GM12878 (cell line): Measurements from ENCODE around the gene FHOD3. TPM values are rescaled to one million over a fixed set of nuclear protein-coding genes. Genes with fewer than 3 reads are reported as not detected.

Experiments
- ATAC-seq: fragments of 200-7000 bp; cut with Tn5 transposase; 3 replicates; pipeline ENCODE4 v1.9.1; 2020; ENCODE audit warnings: mild to moderate bottlenecking, moderate library complexity
- BruUV-seq: library from RNA; stranded (reverse); fragments of 400-500 nt; replicated peaks from 2 replicates; lab custom pipeline; 2021; lab: Mats Ljungman, UMichigan
- CTCF ChIA-PET: fragments of 300-600 bp; sonication (Branson Sonifier 250); formaldehyde crosslinking; extraction: SDS; loops from one replicate; lab custom pipeline; 2021; ENCODE audit warnings: inconsistent platforms; lab: Yijun Ruan, JAX
- POLR2A ChIA-PET: fragments of 350-600 bp; formaldehyde crosslinking; extraction: SDS; loops from one replicate; lab custom pipeline; 2021; ENCODE audit warnings: inconsistent platforms; lab: Charles Lee
- RAD21 ChIA-PET: fragments of 300-600 bp; sonication (Branson Sonifier 250); formaldehyde crosslinking; loops from one replicate; lab custom pipeline; 2023; ENCODE audit warnings: antibody characterized with exemption; ENCODE audit not compliant: unreplicated experiment; lab: Charles Lee
- SMC1A ChIA-PET: fragments of 300-600 bp; sonication (Branson Sonifier 250); formaldehyde crosslinking; loops from one replicate; lab custom pipeline; 2023; ENCODE audit not compliant: unreplicated experiment, uncharacterized antibody; lab: Charles Lee
- DNase-seq: peaks from one replicate; pipeline ENCODE4 v3.0.0-alpha.2; 2011; ENCODE audit warnings: low read depth, low spot score
- FAIRE-seq: peaks from 3 replicates; lab custom pipeline; 2011; peaks lifted over from hg19 to GRCh38; lab: Jason Lieb, UNC
- H2AFZ ChIP-seq: 2 replicates; pipeline ENCODE4 v1.6.0; 2011; ENCODE audit warnings: low read depth, low read length, control low read depth; ENCODE audit not compliant: control insufficient read depth
- H3K27ac ChIP-seq: 2 replicates; pipeline ENCODE4 v1.5.1; 2011; ENCODE audit warnings: control low read depth; ENCODE audit not compliant: control insufficient read depth, insufficient read depth
- H3K27me3 ChIP-seq, 2 experiments: replicated peaks in 1 of 2; 2 replicates each; pipeline versions ENCODE4 v1.6.0 to v1.6.1; 2011; ENCODE audit warnings: low read length in 1 of 2; ENCODE audit not compliant: control insufficient read depth in 2 of 2, insufficient read depth in 2 of 2
- H3K36me3 ChIP-seq, 2 experiments: 2 replicates each; pipeline ENCODE4 v1.5.1; 2011; ENCODE audit warnings: low read length in 1 of 2; ENCODE audit not compliant: control insufficient read depth in 2 of 2, insufficient read depth in 2 of 2
- H3K4me1 ChIP-seq: 2 replicates; pipeline ENCODE4 v1.6.1; 2011; ENCODE audit warnings: mild to moderate bottlenecking, low read length, moderate library complexity, mixed read lengths; ENCODE audit not compliant: control insufficient read depth, insufficient read depth
- H3K4me2 ChIP-seq: 2 replicates; pipeline ENCODE4 v1.6.0; 2011; ENCODE audit warnings: control low read depth; ENCODE audit not compliant: control insufficient read depth, insufficient read depth
- H3K4me3 ChIP-seq: fragments of 200-600 bp; sonication (generic); 2 replicates; pipeline ENCODE4 v1.5.1; 2016
- H3K79me2 ChIP-seq: 2 replicates; pipeline ENCODE4 v1.6.0; 2011; ENCODE audit warnings: low read length; ENCODE audit not compliant: control insufficient read depth, insufficient read depth
- H3K9ac ChIP-seq: 2 replicates; pipeline ENCODE4 v1.8.0; 2011; ENCODE audit warnings: low read length, control low read depth, mixed read lengths; ENCODE audit not compliant: control insufficient read depth, insufficient read depth
- H3K9me3 ChIP-seq: replicated peaks from 3 replicates; pipeline ENCODE4 v1.5.1; 2011; ENCODE audit warnings: mild to moderate bottlenecking, low read length; ENCODE audit not compliant: control insufficient read depth, insufficient read depth
- H4K20me1 ChIP-seq: 2 replicates; pipeline ENCODE4 v1.6.0; 2011; ENCODE audit not compliant: control insufficient read depth, insufficient read depth
- BCL11A ChIP-seq: IDR thresholded peaks from 2 replicates; pipeline ENCODE4 v1.6.1; 2011; ENCODE audit warnings: low read depth, low read length
- HDGF ChIP-seq: fragments of 450-650 bp; IDR thresholded peaks from 2 replicates; pipeline ENCODE4 v1.6.1; 2016; ENCODE audit warnings: antibody characterized with exemption
- IRF5 ChIP-seq: fragments of 450-650 bp; IDR thresholded peaks from 2 replicates; pipeline ENCODE4 v1.6.1; 2017; ENCODE audit warnings: borderline replicate concordance
- KDM1A ChIP-seq: fragments of 200-600 bp; sonication (generic); IDR thresholded peaks from 2 replicates; pipeline ENCODE4 v1.6.1; 2016; ENCODE audit warnings: borderline replicate concordance
- MLLT1 ChIP-seq: fragments of 450-650 bp; IDR thresholded peaks from 2 replicates; pipeline ENCODE4 v1.6.1; 2016; ENCODE audit warnings: mild to moderate bottlenecking
- RFX5 ChIP-seq: IDR thresholded peaks from 2 replicates; pipeline ENCODE4 v1.6.1; 2011; ENCODE audit warnings: low read depth, low read length, improper control_type of control experiment
- ZNF384 ChIP-seq: IDR thresholded peaks from 2 replicates; pipeline ENCODE4 v1.6.1; 2012; ENCODE audit warnings: low read depth, mild to moderate bottlenecking, low read length, improper control_type of control experiment, borderline replicate concordance
- WGBS: methylation state at CpG from one replicate; pipeline ENCODE4 v1.1.6; 2016; ENCODE audit warnings: low lambda C conversion rate; ENCODE audit not compliant: insufficient replicate concordance, insufficient coverage; ENCODE audit errors: missing lambda C conversion rate; 5-methylcytosine and 5-hydroxymethylcytosine counted together
- in situ Hi-C: fragments of 300-500 bp; cut with MboI; formaldehyde crosslinking; loops from 9 replicates; pipeline ENCODE4 v1.14.3; 2018; ENCODE audit warnings: mixed read lengths
- intact Hi-C: fragments of 100-400 bp; cut with micrococcal nuclease; formaldehyde crosslinking; loops from one replicate; pipeline ENCODE4 v1.14.2; 2022; ENCODE audit not compliant: unreplicated experiment
- polyA plus RNA-seq, 11 experiments: library from polyadenylated mRNA; depleted of rRNA in 4 of 11; unstranded in 6 of 11; stranded (reverse) in 5 of 11; fragments of >200 nt; fragmentation: Nextera tagmentation in 4 of 11; fragmentation: Illumina TruSeq in 1 of 11; extraction: Ambion mirVana in 4 of 11; extraction: Trizol in 1 of 11; gene quantifications; 1 replicate in 1 of 11; 2 replicates in 10 of 11; pipeline versions ENCODE4 v1.2.1 to v1.2.3, GENCODE V29; 2011 to 2016; ENCODE audit warnings: inconsistent platforms in 2 of 11, missing spikeins in 2 of 11, low read depth in 1 of 11
- total RNA-seq, 4 experiments: library from RNA; depleted of rRNA in 3 of 4; stranded (reverse); fragments of >200 nt in 3 of 4; fragmentation: Illumina TruSeq in 1 of 4; extraction: Trizol in 1 of 4; gene quantifications; 2 replicates each; pipeline versions ENCODE4 v1.2.1 to v1.2.3, GENCODE V29; 2013 to 2021

Gene FHOD3
- total and polyA plus RNA-seq, 10 of the 15 experiments (the other 5 are each of a cell fraction or from before 2014, with no cell fraction given): 0.77 to 26.7 (median 10.4) TPM

- intact Hi-C loops: loop anchor here (10.0 kb wide), 1 partner anchor 60 kb away; no protein-coding TSS in a partner anchor
- ChIA-PET CTCF (no interaction called here), RAD21 (no interaction called here), SMC1A (interaction anchor here (0.7 to 50.9 kb wide), 4 partner anchors 4 to 78 kb away, joined by 3 to 1180 read pairs (median 592); no protein-coding TSS in a partner anchor), POLR2A (no interaction called here)
- WGBS: 30% methylated on average over 3 of the region's 3 CpGs
- no peak for FAIRE-seq
- H3K4me1 ChIP-seq: no peaks in the 10 kb centered on the region
- no peak for ATAC-seq
- BruUV-seq: no TSS peak
- TF ChIP-seq ZNF384 (no peak), BCL11A (no peak), RFX5 (no peak), HDGF (no peak), KDM1A (no peak), MLLT1 (no peak), IRF5 (no peak)
- in situ Hi-C loops: no loop called here
- no peak overlapping the region for H3K9ac ChIP-seq
- no peaks in the 10 kb centered on the region for H3K27me3 ChIP-seq
- H3K9me3 ChIP-seq: no peaks in the 10 kb centered on the region; the same call in 2 of the 3 replicates
- no peak overlapping the region for H3K4me2 ChIP-seq
- DNase-seq: no peak
- H2AFZ ChIP-seq: no peak overlapping the region
- no peaks in the 10 kb centered on the region for H3K36me3 ChIP-seq
- no peaks in the 10 kb centered on the region; the same call in 1 of the 2 replicates for H3K79me2 ChIP-seq
- no peaks in the 10 kb centered on the region for H4K20me1 ChIP-seq
- no peak overlapping the region for H3K27ac ChIP-seq
- H3K4me3 ChIP-seq: no peak overlapping the region
Measured at GRCh38 chr18:36394486-36394885, 97.0 kb downstream of the FHOD3 start.
